PFSK-1 (cell line): ENCODE results near the gene NDC80.

Experiments used
- POLR2AphosphoS5 ChIP-seq: IDR thresholded peaks from 2 replicates; pipeline ENCODE4 v1.6.1; 2012; ENCODE audit warnings: low read depth, mild to moderate bottlenecking, control low read depth, low read length, moderate library complexity
- TAF1 ChIP-seq: IDR thresholded peaks from 2 replicates; pipeline ENCODE4 v1.6.1; 2012; ENCODE audit warnings: low read length, control low read depth, borderline replicate concordance; ENCODE audit not compliant: insufficient read depth
- TF ChIP-seq, protein P1 (sequence below), 2 experiments: IDR thresholded peaks; 2 replicates each; pipeline versions ENCODE4 v1.6.1 to v1.8.0; 2011 to 2012; ENCODE audit warnings: low read depth in 2 of 2, low read length in 2 of 2, control low read depth in 1 of 2, inconsistent platforms in 1 of 2, mild to moderate bottlenecking in 1 of 2, moderate library complexity in 1 of 2; ENCODE audit not compliant: insufficient read depth in 1 of 2

DNA sequence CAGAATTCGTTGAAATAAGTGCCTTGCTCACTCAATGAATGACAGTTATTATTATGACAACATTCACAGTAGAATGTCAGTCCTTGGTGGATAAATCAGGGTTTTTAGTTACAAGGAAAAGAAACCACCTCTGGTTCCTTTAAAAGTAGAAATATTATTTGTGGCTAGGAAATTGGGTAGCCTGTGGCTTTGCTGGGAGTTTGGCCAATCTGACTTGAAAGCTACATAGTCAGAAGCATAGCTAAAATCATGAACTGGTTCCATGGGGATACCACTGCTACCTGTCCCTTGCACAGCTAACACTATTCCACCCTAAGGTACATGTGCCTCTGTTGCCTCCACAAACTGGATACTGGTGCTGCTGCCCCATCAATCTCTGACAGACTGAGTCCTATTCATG lies 71.4 kb downstream of the NDC80 start:
- no peak for TF ChIP-seq TAF1
- TF ChIP-seq POLR2AphosphoS5 = no peak
- TF ChIP-seq, protein P1, sequence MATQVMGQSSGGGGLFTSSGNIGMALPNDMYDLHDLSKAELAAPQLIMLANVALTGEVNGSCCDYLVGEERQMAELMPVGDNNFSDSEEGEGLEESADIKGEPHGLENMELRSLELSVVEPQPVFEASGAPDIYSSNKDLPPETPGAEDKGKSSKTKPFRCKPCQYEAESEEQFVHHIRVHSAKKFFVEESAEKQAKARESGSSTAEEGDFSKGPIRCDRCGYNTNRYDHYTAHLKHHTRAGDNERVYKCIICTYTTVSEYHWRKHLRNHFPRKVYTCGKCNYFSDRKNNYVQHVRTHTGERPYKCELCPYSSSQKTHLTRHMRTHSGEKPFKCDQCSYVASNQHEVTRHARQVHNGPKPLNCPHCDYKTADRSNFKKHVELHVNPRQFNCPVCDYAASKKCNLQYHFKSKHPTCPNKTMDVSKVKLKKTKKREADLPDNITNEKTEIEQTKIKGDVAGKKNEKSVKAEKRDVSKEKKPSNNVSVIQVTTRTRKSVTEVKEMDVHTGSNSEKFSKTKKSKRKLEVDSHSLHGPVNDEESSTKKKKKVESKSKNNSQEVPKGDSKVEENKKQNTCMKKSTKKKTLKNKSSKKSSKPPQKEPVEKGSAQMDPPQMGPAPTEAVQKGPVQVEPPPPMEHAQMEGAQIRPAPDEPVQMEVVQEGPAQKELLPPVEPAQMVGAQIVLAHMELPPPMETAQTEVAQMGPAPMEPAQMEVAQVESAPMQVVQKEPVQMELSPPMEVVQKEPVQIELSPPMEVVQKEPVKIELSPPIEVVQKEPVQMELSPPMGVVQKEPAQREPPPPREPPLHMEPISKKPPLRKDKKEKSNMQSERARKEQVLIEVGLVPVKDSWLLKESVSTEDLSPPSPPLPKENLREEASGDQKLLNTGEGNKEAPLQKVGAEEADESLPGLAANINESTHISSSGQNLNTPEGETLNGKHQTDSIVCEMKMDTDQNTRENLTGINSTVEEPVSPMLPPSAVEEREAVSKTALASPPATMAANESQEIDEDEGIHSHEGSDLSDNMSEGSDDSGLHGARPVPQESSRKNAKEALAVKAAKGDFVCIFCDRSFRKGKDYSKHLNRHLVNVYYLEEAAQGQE (IDR thresholded peaks at IDR 0.05; ENCODE audit: insufficient read depth in 1 of 2, low read depth in 2 of 2, low read length in 2 of 2) = no peak
